ENCODE data around the gene SLC38A10. TPM values are rescaled to one million over a fixed set of nuclear protein-coding genes. Genes with fewer than 3 reads are reported as not detected.

SLC38A10 gene
- polyA plus RNA-seq, 1 donor from 2014 or later, result 37.4 TPM

DNA sequence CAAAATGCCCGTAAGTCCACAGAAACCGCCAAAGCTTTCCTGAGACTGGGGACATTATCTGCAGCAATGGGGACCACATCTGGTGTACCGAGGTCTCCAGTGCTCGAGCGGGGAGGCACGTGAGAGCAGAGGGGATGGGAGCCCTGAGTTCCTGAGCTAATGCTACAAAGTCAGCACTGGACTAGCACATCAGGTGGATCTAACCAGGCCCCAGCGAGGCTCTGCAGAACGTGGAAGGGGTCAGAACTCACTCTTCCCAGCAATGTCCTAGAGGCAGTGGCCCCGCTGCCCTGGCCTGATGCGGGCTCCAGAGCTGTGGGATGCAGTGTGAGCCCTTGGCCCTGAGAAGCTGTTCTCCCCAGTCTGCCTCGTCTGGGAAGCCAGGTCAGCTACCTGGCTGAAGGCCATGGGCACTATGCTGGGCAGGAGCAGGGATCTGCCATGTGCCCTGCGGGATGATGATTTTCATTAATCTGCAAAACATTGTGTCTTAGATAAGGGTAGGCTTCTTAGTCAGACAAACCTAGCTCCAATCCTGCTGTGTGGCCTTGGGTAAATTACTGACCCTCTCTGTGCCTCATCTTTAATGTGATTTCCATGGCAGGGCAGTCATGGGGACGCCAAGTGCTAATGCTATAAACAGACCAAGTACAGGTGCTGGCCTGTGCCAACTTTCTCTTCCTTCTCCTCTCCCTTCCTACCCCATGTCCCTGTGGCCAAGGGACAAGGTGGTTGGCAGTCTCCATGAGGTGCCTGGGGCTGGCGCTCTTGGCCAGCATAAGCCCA is 40.1 kb upstream of the SLC38A10 start:
- no peaks in the 10 kb centered on the region for H3K27me3 ChIP-seq (ENCODE audit: insufficient read depth, low read depth, low read length)
- TF ChIP-seq RAD21 (conservative IDR thresholded peaks at IDR 0.05) (no peak), EZH2 (IDR thresholded peaks at IDR 0.05; ENCODE audit: borderline replicate concordance, insufficient read depth, low read length, poor library complexity, severe bottlenecking) (no peak), SMC3 (conservative IDR thresholded peaks at IDR 0.05; ENCODE audit: poor library complexity) (no peak), MXI1 (conservative IDR thresholded peaks at IDR 0.05; ENCODE audit: poor library complexity, severe bottlenecking) (no peak), TAF1 (IDR thresholded peaks at IDR 0.05; ENCODE audit: low read depth) (no peak), EP300 (conservative IDR thresholded peaks at IDR 0.05; ENCODE audit: poor library complexity, severe bottlenecking) (no peak), POLR2AphosphoS5 (IDR thresholded peaks at IDR 0.05) (no peak)
- TF ChIP-seq, protein P1, sequence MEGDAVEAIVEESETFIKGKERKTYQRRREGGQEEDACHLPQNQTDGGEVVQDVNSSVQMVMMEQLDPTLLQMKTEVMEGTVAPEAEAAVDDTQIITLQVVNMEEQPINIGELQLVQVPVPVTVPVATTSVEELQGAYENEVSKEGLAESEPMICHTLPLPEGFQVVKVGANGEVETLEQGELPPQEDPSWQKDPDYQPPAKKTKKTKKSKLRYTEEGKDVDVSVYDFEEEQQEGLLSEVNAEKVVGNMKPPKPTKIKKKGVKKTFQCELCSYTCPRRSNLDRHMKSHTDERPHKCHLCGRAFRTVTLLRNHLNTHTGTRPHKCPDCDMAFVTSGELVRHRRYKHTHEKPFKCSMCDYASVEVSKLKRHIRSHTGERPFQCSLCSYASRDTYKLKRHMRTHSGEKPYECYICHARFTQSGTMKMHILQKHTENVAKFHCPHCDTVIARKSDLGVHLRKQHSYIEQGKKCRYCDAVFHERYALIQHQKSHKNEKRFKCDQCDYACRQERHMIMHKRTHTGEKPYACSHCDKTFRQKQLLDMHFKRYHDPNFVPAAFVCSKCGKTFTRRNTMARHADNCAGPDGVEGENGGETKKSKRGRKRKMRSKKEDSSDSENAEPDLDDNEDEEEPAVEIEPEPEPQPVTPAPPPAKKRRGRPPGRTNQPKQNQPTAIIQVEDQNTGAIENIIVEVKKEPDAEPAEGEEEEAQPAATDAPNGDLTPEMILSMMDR (IDR thresholded peaks at IDR 0.05; ENCODE audit: poor library complexity, severe bottlenecking), result no peak
- TF ChIP-seq, protein P2, sequence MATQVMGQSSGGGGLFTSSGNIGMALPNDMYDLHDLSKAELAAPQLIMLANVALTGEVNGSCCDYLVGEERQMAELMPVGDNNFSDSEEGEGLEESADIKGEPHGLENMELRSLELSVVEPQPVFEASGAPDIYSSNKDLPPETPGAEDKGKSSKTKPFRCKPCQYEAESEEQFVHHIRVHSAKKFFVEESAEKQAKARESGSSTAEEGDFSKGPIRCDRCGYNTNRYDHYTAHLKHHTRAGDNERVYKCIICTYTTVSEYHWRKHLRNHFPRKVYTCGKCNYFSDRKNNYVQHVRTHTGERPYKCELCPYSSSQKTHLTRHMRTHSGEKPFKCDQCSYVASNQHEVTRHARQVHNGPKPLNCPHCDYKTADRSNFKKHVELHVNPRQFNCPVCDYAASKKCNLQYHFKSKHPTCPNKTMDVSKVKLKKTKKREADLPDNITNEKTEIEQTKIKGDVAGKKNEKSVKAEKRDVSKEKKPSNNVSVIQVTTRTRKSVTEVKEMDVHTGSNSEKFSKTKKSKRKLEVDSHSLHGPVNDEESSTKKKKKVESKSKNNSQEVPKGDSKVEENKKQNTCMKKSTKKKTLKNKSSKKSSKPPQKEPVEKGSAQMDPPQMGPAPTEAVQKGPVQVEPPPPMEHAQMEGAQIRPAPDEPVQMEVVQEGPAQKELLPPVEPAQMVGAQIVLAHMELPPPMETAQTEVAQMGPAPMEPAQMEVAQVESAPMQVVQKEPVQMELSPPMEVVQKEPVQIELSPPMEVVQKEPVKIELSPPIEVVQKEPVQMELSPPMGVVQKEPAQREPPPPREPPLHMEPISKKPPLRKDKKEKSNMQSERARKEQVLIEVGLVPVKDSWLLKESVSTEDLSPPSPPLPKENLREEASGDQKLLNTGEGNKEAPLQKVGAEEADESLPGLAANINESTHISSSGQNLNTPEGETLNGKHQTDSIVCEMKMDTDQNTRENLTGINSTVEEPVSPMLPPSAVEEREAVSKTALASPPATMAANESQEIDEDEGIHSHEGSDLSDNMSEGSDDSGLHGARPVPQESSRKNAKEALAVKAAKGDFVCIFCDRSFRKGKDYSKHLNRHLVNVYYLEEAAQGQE (IDR thresholded peaks at IDR 0.05; ENCODE audit: borderline replicate concordance), result no peak
- H3K36me3 ChIP-seq (ENCODE audit: insufficient read depth, low read length), result no peaks in the 10 kb centered on the region
- peaks cover 39% of the 10 kb centered on the region for H3K79me2 ChIP-seq (replicated peaks; ENCODE audit: insufficient read depth, low read length)
- no peak overlapping the region for H3K4me2 ChIP-seq (ENCODE audit: low read length)
- no peak overlapping the region for H2AFZ ChIP-seq (ENCODE audit: low read depth, low read length)
- no peaks in the 10 kb centered on the region for H3F3A ChIP-seq (ENCODE audit: insufficient read depth, low read length, poor library complexity, severe bottlenecking)
- H4K20me1 ChIP-seq (ENCODE audit: insufficient read depth), result no peaks in the 10 kb centered on the region
- no peaks in the 10 kb centered on the region for H3K9me2 ChIP-seq (ENCODE audit: insufficient read depth, low read length)
- H3K27ac ChIP-seq (ENCODE audit: low read length), result no peak overlapping the region
- no peak overlapping the region for H3K4me3 ChIP-seq (ENCODE audit: low read length)
- no peaks in the 10 kb centered on the region for H3K9me3 ChIP-seq (ENCODE audit: low read length)
- H3K9ac ChIP-seq (ENCODE audit: low read length), result no peak overlapping the region

DNA sequence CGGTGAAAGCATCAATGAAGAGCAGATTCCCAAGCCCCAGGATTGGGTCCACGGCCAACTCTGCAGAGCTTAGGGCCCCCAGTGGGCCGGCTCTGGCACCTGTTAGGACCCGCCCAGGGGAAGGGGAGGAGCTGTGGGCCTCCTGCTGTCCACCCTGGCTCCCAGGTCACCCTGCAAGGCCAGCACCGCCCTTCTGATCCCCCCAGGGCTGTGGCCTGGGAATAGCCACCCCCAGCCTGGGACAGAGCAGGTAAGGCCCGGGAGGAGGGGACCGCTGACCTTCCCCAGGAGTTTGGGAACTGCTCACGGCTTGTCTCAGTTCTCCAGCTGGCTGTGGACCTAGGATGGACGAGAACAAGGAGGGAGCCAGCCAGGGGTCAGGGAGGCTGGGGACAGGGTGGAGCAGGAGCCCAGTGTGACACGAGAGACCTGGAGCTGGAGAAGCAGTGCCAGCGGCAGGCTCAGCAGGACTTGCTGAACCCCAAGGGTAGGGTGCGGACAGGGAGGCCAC is 39.3 kb upstream of the SLC38A10 start:
- Histone ChIP-seq H3K27ac (ENCODE audit: low read length) (no peak overlapping the region), H3K9me3 (ENCODE audit: low read length) (no peaks in the 10 kb centered on the region), H3K4me2 (ENCODE audit: low read length) (no peak overlapping the region), H3K4me3 (ENCODE audit: low read length) (no peak overlapping the region), H3F3A (ENCODE audit: insufficient read depth, low read length, poor library complexity, severe bottlenecking) (no peaks in the 10 kb centered on the region), H3K27me3 (ENCODE audit: insufficient read depth, low read depth, low read length) (no peaks in the 10 kb centered on the region), H3K9ac (ENCODE audit: low read length) (no peak overlapping the region), H3K79me2 (replicated peaks; ENCODE audit: insufficient read depth, low read length) (peaks cover 32% of the 10 kb centered on the region), H3K36me3 (ENCODE audit: insufficient read depth, low read length) (no peaks in the 10 kb centered on the region), H3K9me2 (ENCODE audit: insufficient read depth, low read length) (no peaks in the 10 kb centered on the region), H4K20me1 (ENCODE audit: insufficient read depth) (no peaks in the 10 kb centered on the region), H2AFZ (ENCODE audit: low read depth, low read length) (no peak overlapping the region)
- no peak for TF ChIP-seq RAD21 (conservative IDR thresholded peaks at IDR 0.05)
- TF ChIP-seq SMC3 (conservative IDR thresholded peaks at IDR 0.05; ENCODE audit: poor library complexity), result no peak
- no peak for TF ChIP-seq TAF1 (IDR thresholded peaks at IDR 0.05; ENCODE audit: low read depth)
- TF ChIP-seq, protein P1 (IDR thresholded peaks at IDR 0.05; ENCODE audit: poor library complexity, severe bottlenecking), result no peak
- no peak for TF ChIP-seq MXI1 (conservative IDR thresholded peaks at IDR 0.05; ENCODE audit: poor library complexity, severe bottlenecking)
- no peak for TF ChIP-seq EZH2 (IDR thresholded peaks at IDR 0.05; ENCODE audit: borderline replicate concordance, insufficient read depth, low read length, poor library complexity, severe bottlenecking)
- TF ChIP-seq POLR2AphosphoS5 (IDR thresholded peaks at IDR 0.05), result no peak
- no peak for TF ChIP-seq EP300 (conservative IDR thresholded peaks at IDR 0.05; ENCODE audit: poor library complexity, severe bottlenecking)
- TF ChIP-seq, protein P2 (IDR thresholded peaks at IDR 0.05; ENCODE audit: borderline replicate concordance), result no peak
